ENCODE results near the gene UBR1.

GRCh38 chr15:43118829-43119228 is 13.0 kb upstream of the UBR1 start:
- no peak for TF ChIP-seq CTCF (IDR thresholded peaks at IDR 0.05)
- no peak for TF ChIP-seq RELA (CRISPR knock-in tag; IDR thresholded peaks at IDR 0.05; ENCODE audit: borderline replicate concordance)
- TF ChIP-seq CREB1 (CRISPR knock-in tag; IDR thresholded peaks at IDR 0.05): no peak
- no peak for TF ChIP-seq NR3C1 (CRISPR knock-in tag; conservative IDR thresholded peaks at IDR 0.05; ENCODE audit: low read depth)
- no peak for TF ChIP-seq TEAD4 (CRISPR knock-in tag; IDR thresholded peaks at IDR 0.05)
- TF ChIP-seq SMAD3 (CRISPR knock-in tag; IDR thresholded peaks at IDR 0.05; ENCODE audit: borderline replicate concordance): no peak
- TF ChIP-seq, protein P1, sequence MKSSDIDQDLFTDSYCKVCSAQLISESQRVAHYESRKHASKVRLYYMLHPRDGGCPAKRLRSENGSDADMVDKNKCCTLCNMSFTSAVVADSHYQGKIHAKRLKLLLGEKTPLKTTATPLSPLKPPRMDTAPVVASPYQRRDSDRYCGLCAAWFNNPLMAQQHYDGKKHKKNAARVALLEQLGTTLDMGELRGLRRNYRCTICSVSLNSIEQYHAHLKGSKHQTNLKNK (CRISPR knock-in tag; IDR thresholded peaks at IDR 0.05): no peak
- TF ChIP-seq, protein P2, sequence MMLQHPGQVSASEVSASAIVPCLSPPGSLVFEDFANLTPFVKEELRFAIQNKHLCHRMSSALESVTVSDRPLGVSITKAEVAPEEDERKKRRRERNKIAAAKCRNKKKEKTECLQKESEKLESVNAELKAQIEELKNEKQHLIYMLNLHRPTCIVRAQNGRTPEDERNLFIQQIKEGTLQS (CRISPR knock-in tag; conservative IDR thresholded peaks at IDR 0.05): no peak
- TF ChIP-seq JAZF1 (CRISPR knock-in tag; IDR thresholded peaks at IDR 0.05): no peak
- TF ChIP-seq, protein P3, sequence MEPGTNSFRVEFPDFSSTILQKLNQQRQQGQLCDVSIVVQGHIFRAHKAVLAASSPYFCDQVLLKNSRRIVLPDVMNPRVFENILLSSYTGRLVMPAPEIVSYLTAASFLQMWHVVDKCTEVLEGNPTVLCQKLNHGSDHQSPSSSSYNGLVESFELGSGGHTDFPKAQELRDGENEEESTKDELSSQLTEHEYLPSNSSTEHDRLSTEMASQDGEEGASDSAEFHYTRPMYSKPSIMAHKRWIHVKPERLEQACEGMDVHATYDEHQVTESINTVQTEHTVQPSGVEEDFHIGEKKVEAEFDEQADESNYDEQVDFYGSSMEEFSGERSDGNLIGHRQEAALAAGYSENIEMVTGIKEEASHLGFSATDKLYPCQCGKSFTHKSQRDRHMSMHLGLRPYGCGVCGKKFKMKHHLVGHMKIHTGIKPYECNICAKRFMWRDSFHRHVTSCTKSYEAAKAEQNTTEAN (CRISPR knock-in tag; IDR thresholded peaks at IDR 0.05): no peak
- TF ChIP-seq JUN (CRISPR knock-in tag; IDR thresholded peaks at IDR 0.05): no peak
